NCI-H2081 treated with DMSO at 0.1 percent for 48 hours (cell line): ENCODE results near the gene GID4.
"Not testable (repeated sequence)": the region's sequence is repeated elsewhere in the genome, so short reads cannot be mapped to it uniquely, and the experiment has no call there.

Experiments
- DNase-seq: peaks from one replicate; lab custom pipeline; 2025; lab: John Stamatoyannopoulos, UW

Gene GID4

DNA sequence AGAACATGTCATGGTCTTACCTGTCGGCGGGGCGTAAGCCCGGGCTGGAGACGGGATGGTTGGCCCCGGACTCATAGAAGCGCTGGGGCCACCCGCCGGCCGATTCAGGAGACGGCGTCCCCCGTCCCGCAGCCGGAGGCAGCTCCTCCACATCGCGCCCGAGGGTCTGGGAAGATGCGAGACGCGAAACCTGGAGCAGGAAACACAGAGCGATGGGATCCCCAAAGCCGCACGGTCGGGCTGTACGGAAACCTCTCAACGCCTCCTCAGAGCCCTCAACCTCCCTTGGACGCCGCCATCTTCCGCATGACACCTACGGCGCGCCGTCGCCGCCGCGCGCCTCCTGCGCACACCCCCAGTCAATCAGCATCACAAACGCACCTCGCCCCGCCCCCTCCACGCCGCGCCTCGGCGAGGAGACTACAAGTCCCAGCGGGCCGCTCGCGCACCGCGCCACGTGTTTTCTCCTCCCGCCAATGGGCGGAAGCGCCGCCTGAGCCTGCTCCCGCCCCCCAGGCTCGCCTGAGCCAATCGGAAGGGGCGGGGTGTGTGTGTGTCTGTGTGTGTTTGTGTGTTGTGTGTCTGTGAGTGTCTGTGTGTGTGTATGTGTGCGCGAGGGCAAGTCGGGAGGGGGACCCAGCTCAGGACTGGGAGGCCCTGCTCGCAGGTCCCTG, at the start of gene GID4, which contains the start of gene ATPAF2:
Gene GID4, plus strand, starts transcription at position 548 of the 674 bp plus-strand sequence. Its CDS starts 57 bp downstream, at position 605.
Gene ATPAF2, minus strand, starts transcription at position 308 of the 674 bp plus-strand sequence. Its CDS starts 155 bp downstream, at position 153.
- DNase-seq, result peak; percentile 80

GRCh38 chr17:17989618-17990017, 49.6 kb upstream of the GID4 start:
- no peak for DNase-seq

- DNase-seq, result no peak
These were observed 48.9 kb upstream of the GID4 start for GRCh38 chr17:17990282-17990681.

DNA sequence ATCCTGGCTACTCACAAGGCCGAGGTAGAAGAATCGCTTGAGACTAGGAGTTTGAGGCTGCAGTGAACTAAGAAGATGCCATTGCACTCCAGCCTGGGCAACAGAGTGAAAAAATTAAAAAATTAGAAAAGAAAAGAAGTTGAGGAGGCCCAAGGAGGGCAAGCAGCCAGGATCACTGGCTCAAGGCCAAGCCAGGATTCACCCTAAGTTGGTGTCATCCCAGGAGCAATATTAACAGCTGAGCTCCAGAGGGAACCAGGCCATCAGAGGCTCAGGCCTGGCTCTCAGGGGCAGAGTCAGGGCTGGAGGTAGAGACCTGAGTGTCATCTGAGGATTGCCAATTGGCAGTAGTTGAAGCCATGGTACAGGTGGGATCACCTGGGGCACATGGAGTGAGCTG, 45.8 kb upstream of the GID4 start:
- no peak for DNase-seq

DNA sequence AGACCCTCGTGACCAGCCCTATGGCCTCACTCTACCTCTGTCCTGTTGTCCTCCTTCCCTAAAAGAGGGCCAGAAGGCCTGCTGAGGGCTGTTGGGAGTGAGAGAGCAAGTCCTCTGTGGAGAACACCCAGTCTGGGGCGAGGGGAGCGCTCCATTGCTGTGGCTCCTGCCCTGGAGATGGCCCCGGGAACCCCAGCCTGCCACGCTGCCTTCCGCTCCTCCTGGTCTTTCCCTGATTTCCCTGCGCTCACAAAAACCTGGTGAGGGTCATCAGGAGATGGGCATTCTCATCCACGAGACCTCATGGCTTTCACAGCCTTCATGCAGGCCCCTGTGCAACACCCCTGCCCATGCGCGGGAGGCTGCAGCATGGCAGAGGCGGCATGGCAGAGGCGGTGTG, 45.4 kb upstream of the GID4 start:
- no peak for DNase-seq

- no peak for DNase-seq
These were observed 44.7 kb upstream of the GID4 start for GRCh38 chr17:17994271-17995069.

GRCh38 chr17:17995887-17996286, 43.3 kb upstream of the GID4 start:
- DNase-seq, result not testable (repeated sequence)

DNA sequence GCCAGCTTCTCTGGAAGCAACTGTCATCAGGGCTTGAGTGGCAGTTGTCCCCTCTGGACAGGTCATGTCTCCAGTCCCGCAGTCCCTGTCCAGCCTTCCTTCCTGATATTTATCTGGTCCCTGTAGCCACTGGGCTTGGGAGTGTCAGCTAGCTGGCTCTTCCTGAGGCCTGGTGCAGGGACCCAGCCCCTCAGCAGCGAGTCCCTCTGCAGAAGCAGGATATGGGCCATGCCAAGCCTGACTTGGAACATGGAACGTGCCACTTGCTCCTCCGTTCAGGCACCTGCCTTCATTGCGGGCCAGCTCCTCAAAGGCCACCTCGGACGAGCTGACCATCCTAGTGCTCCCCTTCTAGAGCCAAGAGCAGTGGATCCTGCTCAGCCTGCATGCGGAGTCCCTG, 40.3 kb upstream of the GID4 start:
- DNase-seq, result no peak

DNA sequence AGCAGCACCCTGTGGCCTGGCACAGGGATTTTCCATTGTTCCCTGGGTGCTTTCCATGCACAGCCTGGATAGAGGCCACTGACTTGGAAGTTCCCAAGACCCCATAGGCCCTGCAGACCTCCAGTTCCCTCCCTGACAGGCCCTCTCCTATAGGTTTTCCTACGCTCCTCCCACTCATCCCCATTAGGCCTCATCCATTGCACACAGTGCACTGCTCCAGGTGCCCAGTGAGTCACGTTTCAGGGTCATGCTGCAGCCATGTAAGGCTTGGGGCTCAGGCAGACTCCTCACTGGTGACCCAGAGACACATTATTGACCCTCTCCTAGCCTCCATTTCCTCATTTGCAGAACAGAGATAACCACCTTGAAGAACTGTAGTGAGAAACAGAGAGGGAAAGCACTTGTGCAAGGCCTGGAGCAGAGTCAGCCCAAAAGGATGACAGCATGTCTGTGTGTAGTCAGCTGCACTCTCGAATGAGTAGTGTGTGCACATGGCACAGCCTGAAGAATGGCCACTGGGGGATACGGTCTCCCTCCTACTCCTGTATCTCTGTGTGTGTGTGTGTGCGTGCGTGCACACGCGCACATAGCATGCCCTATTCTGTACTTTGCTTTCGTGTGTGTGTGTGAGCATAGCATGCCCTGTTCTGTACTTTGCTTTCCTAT, 39.7 kb upstream of the GID4 start:
- DNase-seq, result no peak

DNA sequence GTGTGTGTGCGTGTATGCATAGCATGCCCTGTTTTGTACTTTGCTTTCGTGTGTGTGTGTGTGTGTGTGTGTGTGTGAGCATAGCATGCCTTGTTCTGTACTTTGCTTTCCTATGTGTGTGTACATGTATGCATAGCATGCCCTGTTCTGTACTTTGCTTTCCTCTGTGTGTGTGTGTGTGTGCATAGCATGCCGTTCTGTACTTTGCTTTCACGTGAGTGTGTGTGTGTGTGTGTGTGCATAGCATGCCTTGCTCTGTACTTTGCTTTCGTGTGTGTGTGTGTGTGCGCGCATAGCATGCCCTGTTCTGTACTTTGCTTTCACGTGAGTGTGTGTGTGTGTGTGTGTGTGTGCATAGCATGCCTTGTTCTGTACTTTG, 39.2 kb upstream of the GID4 start:
- DNase-seq, result no peak

DNA sequence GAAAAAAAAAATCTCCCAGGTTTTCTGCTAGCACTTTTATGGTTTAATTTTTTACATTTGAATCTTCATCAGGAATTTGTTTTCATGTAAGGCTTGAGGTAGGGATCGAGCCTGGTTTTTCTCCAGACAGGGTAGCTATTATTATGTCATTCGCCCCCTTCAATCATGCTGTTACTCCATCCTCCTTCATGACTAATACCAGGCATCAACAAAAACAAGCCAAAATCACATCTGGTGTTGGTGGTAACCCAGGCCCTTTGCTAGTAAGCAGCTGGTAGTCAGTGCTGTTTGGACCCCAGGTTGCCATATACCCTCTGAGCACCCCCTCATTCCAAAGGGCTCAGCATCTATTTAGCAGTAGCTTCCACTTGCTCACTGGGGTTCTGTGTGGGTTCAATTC, 37.0 kb upstream of the GID4 start:
- no peak for DNase-seq

- no peak for DNase-seq
These were observed 34.9 kb upstream of the GID4 start for GRCh38 chr17:18004345-18004744.

GRCh38 chr17:18004884-18005305, 34.3 kb upstream of the GID4 start:
- no peak for DNase-seq

DNA sequence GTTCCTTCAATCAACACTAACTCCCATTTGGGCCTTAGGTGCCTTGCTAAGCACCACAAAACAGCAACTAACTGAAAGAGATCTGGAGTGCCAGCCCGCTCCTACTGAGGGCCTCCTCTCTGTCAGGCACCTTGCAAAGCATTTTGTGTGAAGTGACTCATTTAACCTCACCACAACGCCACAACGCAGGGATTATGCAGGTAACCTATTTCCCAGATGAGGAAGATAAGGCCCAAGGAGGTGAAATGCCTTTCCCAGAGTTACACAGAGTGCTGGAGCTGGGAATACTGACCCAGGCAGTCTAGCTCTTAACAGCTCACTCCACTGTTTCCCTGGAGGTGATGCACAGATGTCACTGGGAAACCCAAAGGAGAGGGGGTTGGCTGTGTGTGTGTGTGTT, 33.7 kb upstream of the GID4 start:
- no peak for DNase-seq

DNA sequence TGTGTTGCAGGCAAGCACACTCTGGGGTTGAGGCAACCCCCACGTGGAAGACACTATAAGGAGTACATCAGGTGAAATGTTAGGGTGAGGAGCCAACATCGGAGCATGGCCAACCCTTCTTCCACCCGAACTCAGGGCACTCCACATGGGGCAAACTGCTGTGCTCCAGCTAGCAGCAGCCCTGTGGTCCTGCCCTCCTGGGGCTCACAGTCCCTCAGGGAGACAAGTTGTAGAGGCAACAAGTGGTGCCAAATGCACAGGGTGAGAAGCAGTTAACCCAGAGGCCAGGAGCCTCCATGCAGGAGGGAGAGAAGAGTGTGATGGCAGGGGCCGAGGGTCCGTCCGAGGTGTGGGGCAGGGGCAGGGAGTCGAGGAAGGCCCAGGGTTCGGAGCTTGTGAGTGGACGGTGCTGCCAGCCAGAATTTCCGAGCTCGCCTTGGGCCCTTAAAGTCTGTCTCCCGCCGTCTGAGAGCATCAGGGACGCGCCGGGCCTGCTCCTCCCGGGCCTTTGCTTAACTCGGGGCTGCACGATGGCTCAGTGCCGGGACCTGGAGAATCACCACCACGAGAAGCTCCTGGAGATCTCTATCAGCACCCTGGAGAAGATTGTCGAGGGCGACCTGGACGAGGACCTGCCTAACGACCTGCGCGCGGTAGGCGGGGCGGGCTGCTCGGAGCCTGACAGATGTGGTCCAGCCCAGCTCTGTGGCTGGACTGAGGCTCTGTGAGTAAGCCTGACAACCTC, 32.5 kb upstream of the GID4 start:
- no peak for DNase-seq

- DNase-seq, result no peak
These were observed 30.5 kb upstream of the GID4 start for GRCh38 chr17:18008496-18009268.

DNA sequence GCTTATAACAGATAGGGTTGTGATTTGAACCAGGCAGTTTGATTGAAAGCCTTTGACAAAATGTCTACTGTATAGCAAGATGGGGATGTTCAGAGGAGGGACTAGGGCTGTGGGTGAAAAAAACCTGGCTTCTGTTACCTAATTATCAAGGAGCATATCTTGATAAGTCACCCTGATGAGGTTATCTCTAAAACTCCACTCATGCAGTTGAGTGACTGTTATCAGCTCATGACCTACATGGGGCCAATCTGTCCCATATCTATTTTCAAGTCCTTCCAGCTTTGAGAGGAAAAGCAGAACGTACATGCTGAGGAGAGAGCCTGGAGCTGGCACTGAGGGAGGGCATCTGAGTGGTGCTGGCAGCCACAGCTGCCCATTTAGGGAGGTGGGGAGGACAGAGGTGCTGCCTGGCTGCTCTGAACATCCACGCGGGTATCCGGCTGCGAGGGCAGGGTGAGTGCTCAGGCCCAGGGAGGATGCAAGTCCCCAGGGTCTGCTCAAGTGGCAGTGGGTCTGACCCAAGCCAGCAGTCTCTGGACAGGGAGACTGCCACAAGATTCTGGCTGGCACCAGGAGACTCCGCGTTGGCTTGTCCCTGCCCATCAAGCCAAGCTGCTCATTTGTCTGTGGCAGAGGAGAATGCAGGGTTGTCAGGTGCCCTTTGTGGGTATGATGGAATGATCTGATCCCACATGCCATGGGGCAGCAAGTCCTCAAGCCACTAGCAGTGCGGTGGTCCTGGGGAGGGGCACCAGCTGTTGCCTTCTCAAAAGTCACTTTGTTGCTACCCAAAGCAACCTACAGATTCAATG, 29.4 kb upstream of the GID4 start:
- no peak for DNase-seq

DNA sequence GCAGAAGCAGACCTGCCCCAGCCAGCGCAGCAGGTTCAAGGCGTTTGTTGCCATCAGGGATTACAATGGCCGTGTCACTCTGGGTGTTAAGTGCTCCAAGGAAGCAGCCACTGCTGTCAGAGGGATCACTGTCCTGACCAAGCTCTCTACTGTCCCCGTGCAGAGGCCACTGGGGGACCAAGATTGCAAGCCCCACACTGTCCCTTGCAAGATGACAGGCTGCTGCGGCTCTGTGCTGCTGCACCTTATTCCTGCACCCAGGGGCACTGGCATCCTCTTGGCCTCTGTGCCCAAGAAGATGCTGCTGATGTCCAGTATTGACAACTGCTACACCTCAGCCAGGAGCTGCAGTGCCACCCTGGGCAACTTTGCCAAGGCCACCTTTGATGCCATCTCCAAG, 27.9 kb upstream of the GID4 start:
- no peak for DNase-seq

DNA sequence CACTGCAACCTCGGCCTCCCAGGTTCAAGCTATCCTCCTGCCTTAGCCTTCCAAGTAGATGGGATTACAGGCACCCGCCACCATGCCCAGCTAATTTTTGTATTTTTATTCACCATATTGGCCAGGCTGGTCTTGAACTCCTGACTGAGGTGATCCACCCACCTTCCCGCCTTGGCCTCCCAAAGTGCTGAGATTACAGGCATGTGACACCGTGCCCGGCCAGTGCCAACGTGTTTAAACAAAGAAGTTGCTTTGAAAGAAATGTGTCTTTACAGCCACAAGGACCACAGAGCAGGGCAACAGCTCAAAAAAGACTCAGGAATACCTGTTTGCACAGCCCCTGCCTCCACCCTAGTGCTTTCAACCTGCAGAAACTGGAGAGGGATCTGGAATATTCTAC, 25.2 kb upstream of the GID4 start:
- no peak for DNase-seq

- DNase-seq, result no peak
These were observed 23.6 kb upstream of the GID4 start for GRCh38 chr17:18015593-18015992.

DNA sequence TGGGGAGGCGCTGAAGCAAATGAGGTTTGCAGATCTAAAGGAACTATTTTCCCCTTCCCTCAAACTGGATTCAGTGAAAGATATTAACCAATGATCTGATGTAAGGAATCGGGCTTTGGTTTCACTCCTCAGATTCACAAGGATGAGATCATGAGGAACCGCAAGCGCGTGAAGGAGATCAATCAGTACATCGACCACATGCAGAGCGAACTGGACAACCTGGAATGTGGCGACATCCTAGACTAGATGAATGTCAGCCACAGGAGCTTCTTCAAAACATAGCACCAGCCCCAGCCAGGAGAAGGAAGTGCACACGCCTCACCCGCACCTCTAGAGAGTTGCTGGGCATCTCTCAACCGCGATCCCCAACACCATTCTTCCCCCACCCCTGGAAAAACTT, 22.8 kb upstream of the GID4 start:
- DNase-seq, result no peak
